HepG2 (cell line): ENCODE results near the gene CPLANE2. TPM values are rescaled to one million over a fixed set of nuclear protein-coding genes. Genes with fewer than 3 reads are reported as not detected.
A peak's percentile ranks its signal among the peaks of the same experiment; 100 is the strongest.

Experiments
- ARNT ChIP-seq: fragments of 450-650 bp; IDR thresholded peaks from 2 replicates; pipeline ENCODE4 v1.6.1; 2017
- ARNT2 ChIP-seq: sonication (generic); formaldehyde crosslinking; IDR thresholded peaks from 2 replicates; pipeline ENCODE4 v1.8.0; 2022; ENCODE audit warnings: mild to moderate bottlenecking, low read depth, missing genetic modification reagents, moderate library complexity
- ATF7 ChIP-seq, 2 experiments: fragments of 450-650 bp in 1 of 2; sonication (generic) in 1 of 2; formaldehyde crosslinking in 1 of 2; IDR thresholded peaks; 2 replicates each; pipeline versions ENCODE4 v1.4.0 to v1.6.1; 2016 to 2020; ENCODE audit warnings: antibody characterized with exemption in 1 of 2, mild to moderate bottlenecking in 1 of 2, missing genetic modification reagents in 1 of 2
- CREBL2 ChIP-seq: sonication (generic); formaldehyde crosslinking; IDR thresholded peaks from 2 replicates; pipeline ENCODE4 v1.8.1; 2023; ENCODE audit warnings: missing genetic modification reagents, mild to moderate bottlenecking, borderline replicate concordance
- DMTF1 ChIP-seq: sonication (generic); formaldehyde crosslinking; IDR thresholded peaks from 2 replicates; pipeline ENCODE4 v1.4.0; 2020; ENCODE audit warnings: mild to moderate bottlenecking, missing genetic modification reagents
- NCOA5 ChIP-seq: sonication (generic); formaldehyde crosslinking; IDR thresholded peaks from 2 replicates; pipeline ENCODE4 v1.4.0; 2020; ENCODE audit warnings: missing genetic modification reagents
- PCBP2 ChIP-seq: fragments of 200-400 bp; formaldehyde crosslinking; optimal IDR thresholded peaks from 2 replicates; pipeline ENCODE3; 2018; ENCODE audit warnings: low read length, low read depth; ENCODE audit not compliant: poor library complexity, severe bottlenecking
- REL ChIP-seq: sonication (generic); formaldehyde crosslinking; conservative IDR thresholded peaks from 2 replicates; pipeline ENCODE4 v1.8.0; 2022; ENCODE audit warnings: mild to moderate bottlenecking, missing genetic modification reagents, moderate library complexity
- RNF219 ChIP-seq: sonication (generic); formaldehyde crosslinking; IDR thresholded peaks from 2 replicates; pipeline ENCODE4 v1.5.0; 2020; ENCODE audit warnings: mild to moderate bottlenecking, missing genetic modification reagents
- SYNCRIP ChIP-seq: fragments of 200-400 bp; formaldehyde crosslinking; IDR thresholded peaks from 2 replicates; pipeline ENCODE4 v1.6.1; 2018; ENCODE audit warnings: mild to moderate bottlenecking, low read depth, low read length; ENCODE audit not compliant: insufficient read depth
- ZBTB26 ChIP-seq: IDR thresholded peaks from 2 replicates; pipeline ENCODE4 v1.6.1; 2016; ENCODE audit warnings: missing compliant biosample characterization, missing genetic modification reagents, borderline replicate concordance
- ZBTB39 ChIP-seq: sonication (generic); formaldehyde crosslinking; IDR thresholded peaks from 2 replicates; pipeline ENCODE4 v1.5.0; 2020; ENCODE audit warnings: missing genetic modification reagents
- ZNF468 ChIP-seq: sonication (generic); formaldehyde crosslinking; IDR thresholded peaks from 2 replicates; pipeline ENCODE4 v1.8.0; 2022; ENCODE audit warnings: mild to moderate bottlenecking, moderate library complexity, missing genetic modification reagents
- ZNF543 ChIP-seq: sonication (generic); formaldehyde crosslinking; IDR thresholded peaks from 2 replicates; pipeline ENCODE4 v1.4.0; 2020; ENCODE audit warnings: mild to moderate bottlenecking, missing genetic modification reagents
- polyA plus RNA-seq, 8 experiments: library from polyadenylated mRNA; depleted of rRNA in 3 of 8; stranded (reverse) in 7 of 8; unstranded in 1 of 8; fragments of >200 nt; fragmentation: Illumina TruSeq in 4 of 8; extraction: Trizol in 4 of 8; gene quantifications; 2 replicates each; pipeline versions ENCODE4 v1.2.1 to v1.2.3, GENCODE V29; 2011 to 2016; ENCODE audit warnings: low read depth in 4 of 8, missing spikeins in 1 of 8, mixed read lengths in 1 of 8; ENCODE audit not compliant: insufficient read depth in 1 of 8
- total RNA-seq, 5 experiments: library from RNA; depleted of rRNA; stranded (reverse); fragments of >200 nt; fragmentation: Illumina TruSeq; extraction: Trizol; gene quantifications; 2 replicates each; pipeline ENCODE4 v1.2.3, GENCODE V29; 2016; ENCODE audit warnings: low read depth in 1 of 5
- TF ChIP-seq, protein P1 (sequence below): sonication (generic); formaldehyde crosslinking; IDR thresholded peaks from 2 replicates; pipeline ENCODE4 v1.4.0; 2020; ENCODE audit warnings: missing genetic modification reagents, borderline replicate concordance

Gene CPLANE2
- total and polyA plus RNA-seq, 2 of the 13 experiments (the other 11 are each of a cell fraction or from before 2014, with no cell fraction given) = 0.29 to 1.6 TPM

DNA sequence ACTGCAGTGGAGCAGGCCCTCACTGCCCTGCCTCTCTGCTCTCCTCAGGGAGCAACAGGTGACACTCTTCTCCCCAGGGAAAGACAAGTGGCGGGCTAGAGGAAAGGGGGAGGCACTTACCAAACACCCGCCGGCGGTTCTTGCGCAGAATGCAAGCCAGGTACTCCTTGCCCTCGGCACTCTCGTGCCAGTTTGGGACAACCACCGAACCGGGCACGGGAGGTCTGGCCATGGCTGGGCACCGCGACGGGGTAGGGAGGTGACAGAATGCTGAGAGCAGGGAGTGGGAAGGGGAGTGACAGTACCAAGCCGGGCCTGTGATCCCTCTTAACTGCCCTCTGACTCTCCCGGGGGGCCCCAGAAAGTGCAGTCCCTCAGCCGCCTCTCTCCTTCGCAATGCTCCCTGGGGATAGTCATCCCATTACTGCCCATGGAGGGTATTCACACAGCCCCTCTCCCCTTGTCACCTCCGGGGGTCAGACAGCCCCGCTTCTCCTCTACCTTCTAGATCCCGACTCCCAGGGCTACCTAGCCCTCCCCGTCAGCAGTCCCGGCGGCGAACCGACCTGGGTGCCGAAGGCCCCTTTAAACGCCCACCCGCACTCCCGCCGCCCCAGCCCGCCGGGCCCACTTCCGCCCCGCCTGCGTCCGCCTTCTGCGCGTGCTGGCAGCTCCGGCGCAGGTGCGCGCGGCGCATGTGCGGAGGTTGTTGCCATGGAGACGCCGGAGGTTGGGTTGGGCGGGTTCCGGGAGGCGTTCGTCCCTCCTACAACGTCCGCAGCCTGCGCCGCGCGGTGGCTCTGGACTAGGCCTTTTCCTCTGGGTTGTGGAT is at the start of gene CPLANE2 (continued):
- TF ChIP-seq ARNT (no peak), NCOA5 (CRISPR knock-in tag) (no peak), ZNF543 (no peak), RNF219 (no peak), ZBTB39 (CRISPR knock-in tag) (no peak), ARNT2 (CRISPR knock-in tag) (no peak), SYNCRIP (no peak), PCBP2 (no peak), ZBTB26 (CRISPR knock-in tag) (no peak; the same call in 1 of the 2 replicates), ATF7 (IDR thresholded peaks at IDR 0.05) (no peak), ATF7 (CRISPR knock-in tag; IDR thresholded peaks at IDR 0.05) (no peak), CREBL2 (CRISPR knock-in tag) (no peak), REL (CRISPR knock-in tag) (no peak), DMTF1 (CRISPR knock-in tag) (no peak), ZNF468 (CRISPR knock-in tag) (no peak)
- TF ChIP-seq, protein P1, sequence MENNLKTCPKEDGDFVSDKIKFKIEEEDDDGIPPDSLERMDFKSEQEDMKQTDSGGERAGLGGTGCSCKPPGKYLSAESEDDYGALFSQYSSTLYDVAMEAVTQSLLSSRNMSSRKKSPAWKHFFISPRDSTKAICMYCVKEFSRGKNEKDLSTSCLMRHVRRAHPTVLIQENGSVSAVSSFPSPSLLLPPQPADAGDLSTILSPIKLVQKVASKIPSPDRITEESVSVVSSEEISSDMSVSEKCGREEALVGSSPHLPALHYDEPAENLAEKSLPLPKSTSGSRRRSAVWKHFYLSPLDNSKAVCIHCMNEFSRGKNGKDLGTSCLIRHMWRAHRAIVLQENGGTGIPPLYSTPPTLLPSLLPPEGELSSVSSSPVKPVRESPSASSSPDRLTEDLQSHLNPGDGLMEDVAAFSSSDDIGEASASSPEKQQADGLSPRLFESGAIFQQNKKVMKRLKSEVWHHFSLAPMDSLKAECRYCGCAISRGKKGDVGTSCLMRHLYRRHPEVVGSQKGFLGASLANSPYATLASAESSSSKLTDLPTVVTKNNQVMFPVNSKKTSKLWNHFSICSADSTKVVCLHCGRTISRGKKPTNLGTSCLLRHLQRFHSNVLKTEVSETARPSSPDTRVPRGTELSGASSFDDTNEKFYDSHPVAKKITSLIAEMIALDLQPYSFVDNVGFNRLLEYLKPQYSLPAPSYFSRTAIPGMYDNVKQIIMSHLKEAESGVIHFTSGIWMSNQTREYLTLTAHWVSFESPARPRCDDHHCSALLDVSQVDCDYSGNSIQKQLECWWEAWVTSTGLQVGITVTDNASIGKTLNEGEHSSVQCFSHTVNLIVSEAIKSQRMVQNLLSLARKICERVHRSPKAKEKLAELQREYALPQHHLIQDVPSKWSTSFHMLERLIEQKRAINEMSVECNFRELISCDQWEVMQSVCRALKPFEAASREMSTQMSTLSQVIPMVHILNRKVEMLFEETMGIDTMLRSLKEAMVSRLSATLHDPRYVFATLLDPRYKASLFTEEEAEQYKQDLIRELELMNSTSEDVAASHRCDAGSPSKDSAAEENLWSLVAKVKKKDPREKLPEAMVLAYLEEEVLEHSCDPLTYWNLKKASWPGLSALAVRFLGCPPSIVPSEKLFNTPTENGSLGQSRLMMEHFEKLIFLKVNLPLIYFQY (CRISPR knock-in tag) = peak; percentile 88; the same call in 1 of the 2 replicates
